ENCODE results near the gene NKX2-4. TPM values are rescaled to one million over a fixed set of nuclear protein-coding genes. Genes with fewer than 3 reads are reported as not detected.
A peak's percentile ranks its signal among the peaks of the same experiment; 100 is the strongest.
"Not testable (repeated sequence)": the region's sequence is repeated elsewhere in the genome, so short reads cannot be mapped to it uniquely, and the experiment has no call there.

The NKX2-4 gene
- polyA plus RNA-seq, 1 donor from 2014 or later, result not detected

- peaks cover 0 to 2% (median 0%) of the 10 kb centered on the region in 3 donors for H3K9me3 Mint-ChIP-seq
- peaks cover 11% of the 10 kb centered on the region for H3K36me3 Mint-ChIP-seq
- peaks cover 4 to 9% (median 7%) of the 10 kb centered on the region in 3 donors for H3K4me1 Mint-ChIP-seq
- H3K27ac Mint-ChIP-seq, result no peak overlapping the region
- no peak overlapping the region for H3K4me3 Mint-ChIP-seq
- peaks cover 13% of the 10 kb centered on the region for H3K27me3 Mint-ChIP-seq
Measured at GRCh38 chr20:21387528-21387927, 9.8 kb downstream of the NKX2-4 start.

GRCh38 chr20:21386111-21386510 lies 11.2 kb downstream of the NKX2-4 start:
- H3K4me3 Mint-ChIP-seq, result no peak overlapping the region
- H3K4me1 Mint-ChIP-seq, result peaks cover 0 to under 1% (median 0%) of the 10 kb centered on the region in 3 donors
- H3K36me3 Mint-ChIP-seq, result peaks cover 9% of the 10 kb centered on the region
- no peaks in the 10 kb centered on the region for H3K9me3 Mint-ChIP-seq
- H3K27ac Mint-ChIP-seq, result no peak overlapping the region
- H3K27me3 Mint-ChIP-seq, result peaks cover 3% of the 10 kb centered on the region

GRCh38 chr20:21384308-21384892 lies 12.9 kb downstream of the NKX2-4 start:
- Mint-ChIP-seq H3K9me3 (no peaks in the 10 kb centered on the region), H3K27ac (no peak overlapping the region), H3K27me3 (no peaks in the 10 kb centered on the region), H3K4me1 (no peaks in the 10 kb centered on the region), H3K4me3 (no peak overlapping the region), H3K36me3 (peaks cover 5% of the 10 kb centered on the region)

- Mint-ChIP-seq H3K4me1 (no peaks in the 10 kb centered on the region), H3K4me3 (no peak overlapping the region), H3K9me3 (no peaks in the 10 kb centered on the region), H3K36me3 (peaks cover 3% of the 10 kb centered on the region), H3K27me3 (no peaks in the 10 kb centered on the region), H3K27ac (no peak overlapping the region)
Measured at GRCh38 chr20:21381619-21382018, 15.7 kb downstream of the NKX2-4 start.

GRCh38 chr20:21380711-21381110 lies 16.6 kb downstream of the NKX2-4 start:
- Mint-ChIP-seq H3K4me3 (no peak overlapping the region), H3K27me3 (no peaks in the 10 kb centered on the region), H3K9me3 (no peaks in the 10 kb centered on the region), H3K27ac (no peak overlapping the region), H3K4me1 (no peaks in the 10 kb centered on the region), H3K36me3 (peaks cover 3% of the 10 kb centered on the region)

- peaks cover 0 to 2% (median 0%) of the 10 kb centered on the region in 3 donors for H3K4me1 Mint-ChIP-seq
- H3K36me3 Mint-ChIP-seq, result peaks cover 3% of the 10 kb centered on the region
- H3K27ac Mint-ChIP-seq, result no peak overlapping the region
- no peaks in the 10 kb centered on the region for H3K27me3 Mint-ChIP-seq
- H3K4me3 Mint-ChIP-seq, result no peak overlapping the region
- H3K9me3 Mint-ChIP-seq, result no peaks in the 10 kb centered on the region
Measured at GRCh38 chr20:21378259-21378658, 19.1 kb downstream of the NKX2-4 start.

- Mint-ChIP-seq H3K4me3 (no peak overlapping the region), H3K36me3 (peaks cover 3% of the 10 kb centered on the region), H3K4me1 (peaks cover 0 to 2% (median 0%) of the 10 kb centered on the region in 3 donors), H3K27ac (no peak overlapping the region), H3K27me3 (no peaks in the 10 kb centered on the region), H3K9me3 (no peaks in the 10 kb centered on the region)
Measured at GRCh38 chr20:21377701-21378100, 19.6 kb downstream of the NKX2-4 start.

GRCh38 chr20:21376626-21377025 lies 20.7 kb downstream of the NKX2-4 start:
- Mint-ChIP-seq H3K27ac (no peak overlapping the region), H3K36me3 (peaks cover 3% of the 10 kb centered on the region), H3K27me3 (no peaks in the 10 kb centered on the region), H3K4me3 (no peak overlapping the region), H3K4me1 (peaks cover 2 to 4% (median 2%) of the 10 kb centered on the region in 3 donors), H3K9me3 (no peaks in the 10 kb centered on the region)

GRCh38 chr20:21373436-21373835 lies 23.9 kb downstream of the NKX2-4 start:
- no peaks in the 10 kb centered on the region for H3K36me3 Mint-ChIP-seq
- H3K4me3 Mint-ChIP-seq, result peak overlapping the region in 1 of 4 donors; percentile 20
- no peaks in the 10 kb centered on the region for H3K27me3 Mint-ChIP-seq
- H3K27ac Mint-ChIP-seq, result peak overlapping the region in 1 of 3 donors; percentile 28
- peaks cover 2 to 4% (median 2%) of the 10 kb centered on the region in 3 donors for H3K4me1 Mint-ChIP-seq
- H3K9me3 Mint-ChIP-seq, result no peaks in the 10 kb centered on the region

- H3K4me3 Mint-ChIP-seq, result no peak overlapping the region
- no peaks in the 10 kb centered on the region for H3K9me3 Mint-ChIP-seq
- H3K4me1 Mint-ChIP-seq, result peaks cover 2 to 4% (median 2%) of the 10 kb centered on the region in 3 donors
- H3K27ac Mint-ChIP-seq, result no peak overlapping the region
- H3K27me3 Mint-ChIP-seq, result no peaks in the 10 kb centered on the region
- H3K36me3 Mint-ChIP-seq, result peaks cover 4% of the 10 kb centered on the region
Measured at GRCh38 chr20:21372016-21372415, 25.3 kb downstream of the NKX2-4 start.

GRCh38 chr20:21371193-21371592 lies 26.1 kb downstream of the NKX2-4 start:
- H3K4me1 Mint-ChIP-seq, result peaks cover 2 to 4% (median 2%) of the 10 kb centered on the region in 3 donors

GRCh38 chr20:21368791-21369190 lies 28.5 kb downstream of the NKX2-4 start:
- Mint-ChIP-seq H3K27ac (peak overlapping the region in 1 of 3 donors; percentile 8), H3K4me3 (no peak overlapping the region), H3K27me3 (no peaks in the 10 kb centered on the region), H3K9me3 (no peaks in the 10 kb centered on the region), H3K36me3 (peaks cover 8% of the 10 kb centered on the region), H3K4me1 (peaks cover 0 to 4% (median 2%) of the 10 kb centered on the region in 3 donors)

More at GRCh38 chr20:21371193-21371592, 26.1 kb downstream of the NKX2-4 start:
- no peak overlapping the region for H3K4me3 Mint-ChIP-seq
- no peaks in the 10 kb centered on the region for H3K27me3 Mint-ChIP-seq
- peaks cover 8% of the 10 kb centered on the region for H3K36me3 Mint-ChIP-seq
- no peaks in the 10 kb centered on the region for H3K9me3 Mint-ChIP-seq
- H3K27ac Mint-ChIP-seq, result no peak overlapping the region

GRCh38 chr20:21366273-21366672 lies 31.1 kb downstream of the NKX2-4 start:
- H3K27me3 Mint-ChIP-seq, H3K27ac Mint-ChIP-seq, H3K4me3 Mint-ChIP-seq, H3K9me3 Mint-ChIP-seq, H3K4me1 Mint-ChIP-seq: not testable (repeated sequence)
- peaks cover 15% of the 10 kb centered on the region for H3K36me3 Mint-ChIP-seq

- Mint-ChIP-seq H3K27me3 (no peaks in the 10 kb centered on the region), H3K4me3 (no peak overlapping the region), H3K36me3 (peaks cover 17% of the 10 kb centered on the region), H3K9me3 (no peaks in the 10 kb centered on the region), H3K4me1 (no peaks in the 10 kb centered on the region), H3K27ac (no peak overlapping the region)
Measured at GRCh38 chr20:21365771-21366170, 31.6 kb downstream of the NKX2-4 start.

GRCh38 chr20:21364413-21364812 lies 32.9 kb downstream of the NKX2-4 start:
- H3K27ac Mint-ChIP-seq, result no peak overlapping the region
- no peak overlapping the region for H3K4me3 Mint-ChIP-seq
- peaks cover 0 to 2% (median 0%) of the 10 kb centered on the region in 3 donors for H3K4me1 Mint-ChIP-seq
- peaks cover 19% of the 10 kb centered on the region for H3K36me3 Mint-ChIP-seq
- H3K27me3 Mint-ChIP-seq, result no peaks in the 10 kb centered on the region
- H3K9me3 Mint-ChIP-seq, result no peaks in the 10 kb centered on the region

- H3K4me1 Mint-ChIP-seq, result peaks cover 0 to 2% (median 0%) of the 10 kb centered on the region in 3 donors
- no peaks in the 10 kb centered on the region for H3K9me3 Mint-ChIP-seq
- no peaks in the 10 kb centered on the region for H3K27me3 Mint-ChIP-seq
- H3K36me3 Mint-ChIP-seq, result peaks cover 11% of the 10 kb centered on the region
- no peak overlapping the region for H3K27ac Mint-ChIP-seq
- H3K4me3 Mint-ChIP-seq, result no peak overlapping the region
Measured at GRCh38 chr20:21361266-21361665, 36.1 kb downstream of the NKX2-4 start.

Data from IgD-negative memory B cell (primary cell).